Spinal cord (tissue), 10 donors: Measurements from ENCODE around the gene IDH3G. TPM values are rescaled to one million over a fixed set of nuclear protein-coding genes. Genes with fewer than 3 reads are reported as not detected.

ENCODE experiments used
- DNase-seq, 6 donors: peaks; one replicate each; pipeline versions ENCODE4 v3.0.0 to v3.0.0-alpha.2; 2013 to 2015; ENCODE audit warnings: low spot score in 6 of 6, low read depth in 4 of 6
- H3K27ac ChIP-seq: one replicate; pipeline ENCODE4 v1.5.1; 2013; ENCODE audit warnings: low read depth, low read length, control low read depth
- H3K27me3 ChIP-seq: one replicate; pipeline ENCODE4 v1.6.1; 2013; ENCODE audit warnings: low read length; ENCODE audit not compliant: control insufficient read depth, insufficient read depth
- H3K36me3 ChIP-seq: one replicate; pipeline ENCODE4 v1.6.1; 2013; ENCODE audit warnings: low read length; ENCODE audit not compliant: control insufficient read depth, insufficient read depth
- H3K4me1 ChIP-seq: one replicate; pipeline ENCODE4 v1.6.1; 2013; ENCODE audit warnings: low read length; ENCODE audit not compliant: control insufficient read depth, insufficient read depth
- H3K4me3 ChIP-seq: one replicate; pipeline ENCODE4 v1.5.1; 2013; ENCODE audit warnings: low read depth, low read length, control low read depth
- H3K9me3 ChIP-seq: one replicate; pipeline ENCODE4 v1.6.1; 2013; ENCODE audit warnings: low read length; ENCODE audit not compliant: control insufficient read depth, insufficient read depth
- WGBS: methylation state at CpG from one replicate; pipeline ENCODE4 v1.1.5; 2013; ENCODE audit warnings: missing lambda C conversion rate; ENCODE audit not compliant: insufficient coverage; 5-methylcytosine and 5-hydroxymethylcytosine counted together
- polyA plus RNA-seq, 2 donors: library from polyadenylated mRNA; unstranded; fragments of 120-200 nt; gene quantifications; one replicate each; pipeline ENCODE4 v1.2.1, GENCODE V29; 2013; ENCODE audit not compliant: insufficient read length in 2 of 2
- total RNA-seq, 2 donors: library from RNA; depleted of rRNA in 1 of 2; stranded (reverse); fragments of 120-200 nt in 1 of 2; fragments of >200 nt in 1 of 2; gene quantifications; one replicate each; pipeline versions ENCODE4 v1.2.3 to v1.2.4, GENCODE V29; 2013 to 2014
- donor health status: healthy.

IDH3G gene
- total and polyA plus RNA-seq, 4 donors: 36.3 to 138 (median 90.4) TPM

- Histone ChIP-seq H3K9me3 (peaks cover 2% of the 10 kb centered on the region), H3K36me3 (peaks cover 3% of the 10 kb centered on the region), H3K4me1 (peaks cover 28% of the 10 kb centered on the region), H3K27ac (peak overlapping the region; percentile 33), H3K4me3 (peak overlapping the region; percentile 41), H3K27me3 (no peaks in the 10 kb centered on the region)
- peak in 2 of 6 donors; percentile 51 to 57 for DNase-seq
- 17% methylated on average over 43 of the region's 50 CpGs for WGBS
Measured at GRCh38 chrX:153828723-153829548, 34.8 kb upstream of the IDH3G start.

- DNase-seq: no peak
- Histone ChIP-seq H3K27me3 (no peaks in the 10 kb centered on the region), H3K9me3 (no peaks in the 10 kb centered on the region), H3K4me1 (peaks cover 28% of the 10 kb centered on the region), H3K27ac (peak overlapping the region; percentile 1), H3K4me3 (peak overlapping the region; percentile 41), H3K36me3 (peaks cover 3% of the 10 kb centered on the region)
- 29% methylated on average over 13 of the region's 17 CpGs for WGBS
Measured at GRCh38 chrX:153828308-153828707, 34.1 kb upstream of the IDH3G start.

GRCh38 chrX:153827903-153828302 is 33.7 kb upstream of the IDH3G start:
- no peaks in the 10 kb centered on the region for H3K27me3 ChIP-seq

GRCh38 chrX:153827016-153827415 is 32.8 kb upstream of the IDH3G start:
- Histone ChIP-seq H3K27me3 (no peaks in the 10 kb centered on the region), H3K27ac (no peak overlapping the region), H3K9me3 (no peaks in the 10 kb centered on the region), H3K4me1 (peaks cover 33% of the 10 kb centered on the region), H3K36me3 (peaks cover 3% of the 10 kb centered on the region), H3K4me3 (no peak overlapping the region)
- WGBS: 100% methylated on average over 1 of the region's 3 CpGs
- no peak for DNase-seq

More at GRCh38 chrX:153827903-153828302, 33.7 kb upstream of the IDH3G start:
- H3K4me3 ChIP-seq: no peak overlapping the region
- H3K27ac ChIP-seq: no peak overlapping the region
- H3K36me3 ChIP-seq: peaks cover 3% of the 10 kb centered on the region
- H3K9me3 ChIP-seq: no peaks in the 10 kb centered on the region
- H3K4me1 ChIP-seq: peaks cover 28% of the 10 kb centered on the region
- 59% methylated on average over 9 of the region's 9 CpGs for WGBS
- no peak for DNase-seq

GRCh38 chrX:153825042-153825441 is 30.9 kb upstream of the IDH3G start:
- H3K9me3 ChIP-seq: no peaks in the 10 kb centered on the region
- H3K36me3 ChIP-seq: peaks cover 3% of the 10 kb centered on the region
- H3K4me1 ChIP-seq: peaks cover 32% of the 10 kb centered on the region
- no peaks in the 10 kb centered on the region for H3K27me3 ChIP-seq
- no peak overlapping the region for H3K4me3 ChIP-seq
- DNase-seq: no peak
- WGBS: 75% methylated on average over 7 of the region's 8 CpGs
- H3K27ac ChIP-seq: no peak overlapping the region

- Histone ChIP-seq H3K27ac (no peak overlapping the region), H3K4me1 (peaks cover 35% of the 10 kb centered on the region), H3K27me3 (no peaks in the 10 kb centered on the region), H3K36me3 (peaks cover 3% of the 10 kb centered on the region), H3K4me3 (no peak overlapping the region), H3K9me3 (no peaks in the 10 kb centered on the region)
- 71% methylated on average over 1 of the region's 10 CpGs for WGBS
- no peak for DNase-seq
Measured at GRCh38 chrX:153824348-153824747, 30.2 kb upstream of the IDH3G start.

- DNase-seq: no peak
- no peaks in the 10 kb centered on the region for H3K36me3 ChIP-seq
- no peak overlapping the region for H3K27ac ChIP-seq
- H3K4me1 ChIP-seq: peaks cover 43% of the 10 kb centered on the region
- H3K9me3 ChIP-seq: no peaks in the 10 kb centered on the region
- no peak overlapping the region for H3K4me3 ChIP-seq
- H3K27me3 ChIP-seq: no peaks in the 10 kb centered on the region
- WGBS: 87% methylated on average over 5 of the region's 9 CpGs
Measured at GRCh38 chrX:153821066-153821465, 26.9 kb upstream of the IDH3G start.

GRCh38 chrX:153820601-153821000 is 26.4 kb upstream of the IDH3G start:
- WGBS: 79% methylated on average over 5 of the region's 7 CpGs
- DNase-seq: peak in 1 of 6 donors; percentile 42
- Histone ChIP-seq H3K9me3 (no peaks in the 10 kb centered on the region), H3K4me3 (no peak overlapping the region), H3K27ac (no peak overlapping the region), H3K4me1 (peaks cover 43% of the 10 kb centered on the region), H3K27me3 (no peaks in the 10 kb centered on the region), H3K36me3 (no peaks in the 10 kb centered on the region)

GRCh38 chrX:153819384-153820040 is 25.3 kb upstream of the IDH3G start:
- Histone ChIP-seq H3K4me3 (peak overlapping the region; percentile 38), H3K9me3 (no peaks in the 10 kb centered on the region), H3K27me3 (no peaks in the 10 kb centered on the region), H3K27ac (peak overlapping the region; percentile 50), H3K36me3 (no peaks in the 10 kb centered on the region), H3K4me1 (peaks cover 38% of the 10 kb centered on the region)
- WGBS: 45% methylated on average over 19 of the region's 23 CpGs
- DNase-seq: peak in 2 of 6 donors; percentile 22 to 25
